Measurements from ENCODE around the gene SLC6A20. TPM values are rescaled to one million over a fixed set of nuclear protein-coding genes. Genes with fewer than 3 reads are reported as not detected.

The SLC6A20 gene, protein sequence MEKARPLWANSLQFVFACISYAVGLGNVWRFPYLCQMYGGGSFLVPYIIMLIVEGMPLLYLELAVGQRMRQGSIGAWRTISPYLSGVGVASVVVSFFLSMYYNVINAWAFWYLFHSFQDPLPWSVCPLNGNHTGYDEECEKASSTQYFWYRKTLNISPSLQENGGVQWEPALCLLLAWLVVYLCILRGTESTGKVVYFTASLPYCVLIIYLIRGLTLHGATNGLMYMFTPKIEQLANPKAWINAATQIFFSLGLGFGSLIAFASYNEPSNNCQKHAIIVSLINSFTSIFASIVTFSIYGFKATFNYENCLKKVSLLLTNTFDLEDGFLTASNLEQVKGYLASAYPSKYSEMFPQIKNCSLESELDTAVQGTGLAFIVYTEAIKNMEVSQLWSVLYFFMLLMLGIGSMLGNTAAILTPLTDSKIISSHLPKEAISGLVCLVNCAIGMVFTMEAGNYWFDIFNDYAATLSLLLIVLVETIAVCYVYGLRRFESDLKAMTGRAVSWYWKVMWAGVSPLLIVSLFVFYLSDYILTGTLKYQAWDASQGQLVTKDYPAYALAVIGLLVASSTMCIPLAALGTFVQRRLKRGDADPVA
- total RNA-seq, result not detected in 2 replicates

GRCh38 chr3:45795882-45796765, at the start of gene SLC6A20:
Gene SLC6A20, minus strand, starts transcription at chr3:45796536. Its CDS starts 117 bp downstream, at chr3:45796419.

DNA sequence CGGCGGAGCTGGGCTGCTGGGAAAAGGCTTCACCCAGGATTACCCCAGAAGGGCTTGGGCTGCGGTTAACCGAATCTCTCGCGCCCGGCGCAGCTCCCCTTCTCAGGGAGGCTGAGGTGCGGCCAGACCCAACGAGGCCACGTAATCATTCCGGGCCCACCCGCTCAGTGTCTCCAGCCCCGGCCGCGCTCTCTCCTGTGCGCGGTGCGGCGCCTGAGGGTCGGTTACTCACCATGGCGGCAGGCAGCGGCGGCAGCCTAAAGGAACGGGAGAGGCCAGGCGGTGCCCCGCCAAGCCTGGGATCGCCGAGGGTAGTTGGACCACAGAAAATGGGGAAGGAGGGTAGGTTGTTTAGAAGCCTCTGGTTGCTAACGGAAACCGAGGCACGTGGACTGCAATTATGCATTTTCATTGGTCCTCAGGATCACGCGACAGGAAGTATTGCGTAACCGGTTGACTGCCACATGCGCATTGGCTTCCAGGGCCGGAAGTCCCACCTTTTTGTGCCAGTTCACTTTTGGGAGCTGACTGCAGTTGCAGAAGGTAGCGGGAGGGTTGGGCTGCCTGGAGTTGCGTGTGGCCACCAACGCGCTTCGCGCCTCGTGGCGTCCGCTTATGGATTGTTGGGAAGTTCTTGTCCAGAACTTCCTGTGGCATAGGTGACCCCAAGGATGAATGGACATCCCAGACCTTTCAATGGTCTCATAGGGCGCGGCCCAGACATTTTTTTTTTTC, 45.6 kb upstream of the SLC6A20 start, which contains the start of gene LZTFL1:
Gene LZTFL1 (minus strand): TSS at position 363 of the 735 bp plus-strand sequence. CDS start 128 bp downstream, at position 235.

Other genes with a start within 250 kb of the SLC6A20 start
- 14.4 and 14.5 TPM in 2 replicates for gene LIMD1, start 201.8 kb downstream of the SLC6A20 start, total RNA-seq
- gene SACM1L, start 107.1 kb downstream of the SLC6A20 start, total RNA-seq, result 13.6 and 18.5 TPM in 2 replicates
- 12.8 and 15.4 TPM in 2 replicates for gene LZTFL1, start 45.6 kb upstream of the SLC6A20 start, total RNA-seq
- not detected in 2 replicates for gene CCR9, start 90.0 kb upstream of the SLC6A20 start, total RNA-seq
- not detected in 2 replicates for gene CXCR6, start 146.9 kb upstream of the SLC6A20 start, total RNA-seq
- gene FYCO1, start 199.3 kb upstream of the SLC6A20 start, total RNA-seq, result 10.0 and 13.4 TPM in 2 replicates
- gene XCR1, start 230.9 kb upstream of the SLC6A20 start, total RNA-seq, result not detected in 2 replicates

Measured in epithelial cell of alveolus of lung (primary cell).